GM23248 (cell line): ENCODE measurements around the gene EEPD1.

ENCODE experiments used
- EZH2 ChIP-seq: fragments of 200-600 bp; sonication (generic); IDR thresholded peaks from 2 replicates; pipeline ENCODE4 v1.6.1; 2018; ENCODE audit warnings: antibody characterized with exemption, mild to moderate bottlenecking; ENCODE audit not compliant: insufficient read depth, poor library complexity, severe bottlenecking
- EZH2phosphoT487 ChIP-seq: fragments of 200-600 bp; sonication (generic); IDR thresholded peaks from 2 replicates; pipeline ENCODE4 v1.6.1; 2018; ENCODE audit warnings: antibody characterized with exemption, moderate library complexity, mild to moderate bottlenecking, low read depth; ENCODE audit not compliant: insufficient read depth

DNA sequence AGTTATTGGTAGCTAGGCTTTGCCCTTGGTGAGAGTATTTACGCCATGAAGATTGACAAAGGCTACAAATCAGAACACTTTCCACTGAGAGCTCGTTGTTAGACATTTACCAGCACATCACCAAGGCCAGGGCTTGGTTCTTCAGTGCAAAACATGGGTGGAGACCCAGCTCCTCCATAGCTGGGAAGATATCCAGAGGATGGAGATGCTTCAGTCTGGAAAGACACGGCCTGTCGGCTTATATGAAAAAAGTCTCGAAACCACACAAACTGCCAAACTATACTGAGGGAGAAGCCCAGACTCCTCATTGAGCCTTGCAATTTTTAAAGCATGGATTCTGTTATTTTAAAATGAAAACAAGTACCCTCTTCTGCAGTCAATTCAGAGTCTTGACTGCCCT, 153.2 kb downstream of the EEPD1 start:
- TF ChIP-seq EZH2phosphoT487 (no peak), EZH2 (no peak)
